Ishikawa (cell line): Measurements from ENCODE around the gene PRDM9.

Source experiments
- CEBPB ChIP-seq: IDR thresholded peaks from 2 replicates; pipeline ENCODE4 v1.6.1; 2012
- CREB1 ChIP-seq: IDR thresholded peaks from 2 replicates; pipeline ENCODE4 v1.6.1; 2012; ENCODE audit warnings: low read depth
- EGR1 ChIP-seq: IDR thresholded peaks from 2 replicates; pipeline ENCODE4 v1.6.1; 2012
- EP300 ChIP-seq: IDR thresholded peaks from 2 replicates; pipeline ENCODE4 v1.6.1; 2012; ENCODE audit warnings: borderline replicate concordance
- FOXM1 ChIP-seq: IDR thresholded peaks from 2 replicates; pipeline ENCODE4 v1.6.1; 2012; ENCODE audit warnings: low read depth, borderline replicate concordance
- MAX ChIP-seq: IDR thresholded peaks from 2 replicates; pipeline ENCODE4 v1.6.1; 2012
- NFIC ChIP-seq: IDR thresholded peaks from 2 replicates; pipeline ENCODE4 v1.6.1; 2012
- RAD21 ChIP-seq: IDR thresholded peaks from 2 replicates; pipeline ENCODE4 v1.6.1; 2012; ENCODE audit warnings: low read depth
- TAF1 ChIP-seq: IDR thresholded peaks from 2 replicates; pipeline ENCODE4 v1.6.1; 2012; ENCODE audit warnings: low read depth, mild to moderate bottlenecking
- TCF12 ChIP-seq: IDR thresholded peaks from 2 replicates; pipeline ENCODE4 v1.6.1; 2012; ENCODE audit warnings: low read depth
- TEAD4 ChIP-seq: IDR thresholded peaks from 2 replicates; pipeline ENCODE4 v1.6.1; 2012
- USF1 ChIP-seq: IDR thresholded peaks from 2 replicates; pipeline ENCODE4 v1.6.1; 2012
- YY1 ChIP-seq: IDR thresholded peaks from 2 replicates; pipeline ENCODE4 v1.6.1; 2012; ENCODE audit warnings: low read depth
- ZBTB7A ChIP-seq: IDR thresholded peaks from 2 replicates; pipeline ENCODE4 v1.6.1; 2012; ENCODE audit warnings: low read depth
- TF ChIP-seq, protein P1 (sequence below): IDR thresholded peaks from 2 replicates; pipeline ENCODE4 v1.6.1; 2012; ENCODE audit warnings: low read depth, mild to moderate bottlenecking

PRDM9 gene

GRCh38 chr5:23490993-23491392 is 16.4 kb upstream of the PRDM9 start:
- TF ChIP-seq FOXM1, result no peak
- TF ChIP-seq EGR1, result no peak
- TF ChIP-seq USF1, result no peak
- TF ChIP-seq MAX, result no peak
- no peak for TF ChIP-seq CREB1
- TF ChIP-seq EP300, result no peak
- TF ChIP-seq, protein P1, sequence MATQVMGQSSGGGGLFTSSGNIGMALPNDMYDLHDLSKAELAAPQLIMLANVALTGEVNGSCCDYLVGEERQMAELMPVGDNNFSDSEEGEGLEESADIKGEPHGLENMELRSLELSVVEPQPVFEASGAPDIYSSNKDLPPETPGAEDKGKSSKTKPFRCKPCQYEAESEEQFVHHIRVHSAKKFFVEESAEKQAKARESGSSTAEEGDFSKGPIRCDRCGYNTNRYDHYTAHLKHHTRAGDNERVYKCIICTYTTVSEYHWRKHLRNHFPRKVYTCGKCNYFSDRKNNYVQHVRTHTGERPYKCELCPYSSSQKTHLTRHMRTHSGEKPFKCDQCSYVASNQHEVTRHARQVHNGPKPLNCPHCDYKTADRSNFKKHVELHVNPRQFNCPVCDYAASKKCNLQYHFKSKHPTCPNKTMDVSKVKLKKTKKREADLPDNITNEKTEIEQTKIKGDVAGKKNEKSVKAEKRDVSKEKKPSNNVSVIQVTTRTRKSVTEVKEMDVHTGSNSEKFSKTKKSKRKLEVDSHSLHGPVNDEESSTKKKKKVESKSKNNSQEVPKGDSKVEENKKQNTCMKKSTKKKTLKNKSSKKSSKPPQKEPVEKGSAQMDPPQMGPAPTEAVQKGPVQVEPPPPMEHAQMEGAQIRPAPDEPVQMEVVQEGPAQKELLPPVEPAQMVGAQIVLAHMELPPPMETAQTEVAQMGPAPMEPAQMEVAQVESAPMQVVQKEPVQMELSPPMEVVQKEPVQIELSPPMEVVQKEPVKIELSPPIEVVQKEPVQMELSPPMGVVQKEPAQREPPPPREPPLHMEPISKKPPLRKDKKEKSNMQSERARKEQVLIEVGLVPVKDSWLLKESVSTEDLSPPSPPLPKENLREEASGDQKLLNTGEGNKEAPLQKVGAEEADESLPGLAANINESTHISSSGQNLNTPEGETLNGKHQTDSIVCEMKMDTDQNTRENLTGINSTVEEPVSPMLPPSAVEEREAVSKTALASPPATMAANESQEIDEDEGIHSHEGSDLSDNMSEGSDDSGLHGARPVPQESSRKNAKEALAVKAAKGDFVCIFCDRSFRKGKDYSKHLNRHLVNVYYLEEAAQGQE, result no peak
- no peak for TF ChIP-seq TAF1
- TF ChIP-seq RAD21, result no peak
- no peak for TF ChIP-seq TEAD4
- no peak for TF ChIP-seq ZBTB7A
- no peak for TF ChIP-seq NFIC
- TF ChIP-seq TCF12, result no peak
- TF ChIP-seq YY1, result no peak

- TF ChIP-seq TCF12 (no peak), TEAD4 (no peak)
Observed at GRCh38 chr5:23494558-23494957, 12.9 kb upstream of the PRDM9 start.

DNA sequence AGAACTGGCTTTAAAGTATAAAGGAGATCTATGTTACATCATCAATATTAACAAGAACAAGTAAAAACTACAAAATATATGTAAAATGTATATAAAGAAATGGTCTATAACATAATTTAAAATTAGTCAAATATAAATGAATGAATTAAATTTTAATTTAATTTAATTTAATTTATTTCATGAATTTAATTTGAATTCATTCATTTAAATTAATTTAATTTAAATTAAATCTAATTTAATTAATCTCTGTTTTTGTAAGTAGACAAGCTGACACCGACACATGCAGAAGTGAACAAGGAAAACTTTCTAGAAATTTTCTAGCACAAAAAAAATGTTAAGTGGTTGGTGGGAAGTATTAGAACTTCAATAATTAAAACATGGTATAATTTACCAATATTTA is 10.8 kb upstream of the PRDM9 start:
- TF ChIP-seq USF1 (no peak), TAF1 (no peak), EGR1 (no peak), EP300 (no peak), NFIC (no peak), ZBTB7A (no peak), MAX (no peak), CEBPB (no peak), RAD21 (no peak), CREB1 (no peak), FOXM1 (no peak), YY1 (no peak), TCF12 (no peak), TEAD4 (no peak)
- TF ChIP-seq, protein P1, result no peak

GRCh38 chr5:23506329-23507236 is 826 bp upstream of the PRDM9 start:
- TF ChIP-seq EP300 (no peak), TCF12 (no peak), ZBTB7A (no peak), NFIC (no peak), YY1 (no peak), RAD21 (no peak)

- TF ChIP-seq YY1, result no peak
- TF ChIP-seq, protein P1, result no peak
- TF ChIP-seq CREB1, result no peak
- no peak for TF ChIP-seq FOXM1
- TF ChIP-seq RAD21, result no peak
- TF ChIP-seq TAF1, result no peak
- TF ChIP-seq TCF12, result no peak
- no peak for TF ChIP-seq USF1
- no peak for TF ChIP-seq TEAD4
- TF ChIP-seq NFIC, result no peak
- no peak for TF ChIP-seq EP300
Observed at GRCh38 chr5:23522553-23522952, 15.1 kb downstream of the PRDM9 start.
